Neural cell (in vitro differentiated cells): Measurements from ENCODE around the gene KIF6.

ENCODE experiments used
- EZH2 ChIP-seq: fragments of 200-600, 300-800 bp; shearing (Covaris generic), sonication (generic); IDR thresholded peaks from 2 replicates; pipeline ENCODE4 v1.6.1; 2014; ENCODE audit warnings: antibody characterized with exemption, low read length, borderline replicate concordance, mild to moderate bottlenecking; ENCODE audit not compliant: insufficient read depth, poor library complexity, severe bottlenecking
- TF ChIP-seq, protein P1 (sequence below): fragments of 450-650 bp; IDR thresholded peaks from 2 replicates; pipeline ENCODE4 v1.5.1; 2014; ENCODE audit warnings: antibody characterized with exemption, mild to moderate bottlenecking, moderate library complexity; ENCODE audit not compliant: poor library complexity, severe bottlenecking

DNA sequence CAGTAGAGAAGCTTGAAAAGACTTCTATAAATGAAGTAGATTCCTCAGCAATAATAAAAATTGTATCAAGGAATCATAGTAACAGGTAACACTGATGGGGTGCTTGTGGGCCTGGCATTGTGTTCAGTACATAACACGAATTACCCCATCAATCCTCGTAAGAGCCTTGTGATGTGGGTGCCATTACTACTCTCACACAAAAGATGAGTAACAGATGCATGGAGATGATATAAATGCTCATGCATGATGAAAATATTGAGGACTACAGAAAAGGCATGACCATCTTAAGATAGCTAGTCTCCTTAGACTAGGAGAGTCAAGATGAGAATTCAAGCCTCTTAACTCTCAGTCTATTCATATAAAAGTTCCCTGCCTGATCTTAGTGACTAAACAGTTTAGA, 158.1 kb downstream of the KIF6 start:
- TF ChIP-seq, protein P1, sequence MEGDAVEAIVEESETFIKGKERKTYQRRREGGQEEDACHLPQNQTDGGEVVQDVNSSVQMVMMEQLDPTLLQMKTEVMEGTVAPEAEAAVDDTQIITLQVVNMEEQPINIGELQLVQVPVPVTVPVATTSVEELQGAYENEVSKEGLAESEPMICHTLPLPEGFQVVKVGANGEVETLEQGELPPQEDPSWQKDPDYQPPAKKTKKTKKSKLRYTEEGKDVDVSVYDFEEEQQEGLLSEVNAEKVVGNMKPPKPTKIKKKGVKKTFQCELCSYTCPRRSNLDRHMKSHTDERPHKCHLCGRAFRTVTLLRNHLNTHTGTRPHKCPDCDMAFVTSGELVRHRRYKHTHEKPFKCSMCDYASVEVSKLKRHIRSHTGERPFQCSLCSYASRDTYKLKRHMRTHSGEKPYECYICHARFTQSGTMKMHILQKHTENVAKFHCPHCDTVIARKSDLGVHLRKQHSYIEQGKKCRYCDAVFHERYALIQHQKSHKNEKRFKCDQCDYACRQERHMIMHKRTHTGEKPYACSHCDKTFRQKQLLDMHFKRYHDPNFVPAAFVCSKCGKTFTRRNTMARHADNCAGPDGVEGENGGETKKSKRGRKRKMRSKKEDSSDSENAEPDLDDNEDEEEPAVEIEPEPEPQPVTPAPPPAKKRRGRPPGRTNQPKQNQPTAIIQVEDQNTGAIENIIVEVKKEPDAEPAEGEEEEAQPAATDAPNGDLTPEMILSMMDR: no peak
- TF ChIP-seq EZH2: no peak
